HG03196 (cell line): ENCODE data around the gene TRIM44.
"Not testable (repeated sequence)": the region's sequence is repeated elsewhere in the genome, so short reads cannot be mapped to it uniquely, and the experiment has no call there.

Source experiments
- ATAC-seq: cut with Tn5 transposase; IDR thresholded peaks from one replicate; pipeline ENCODE4 v1.9.1; 2021; ENCODE audit not compliant: unreplicated experiment

Gene TRIM44

GRCh38 chr11:35810045-35810645, 147.6 kb downstream of the TRIM44 start:
- no peak for ATAC-seq

DNA sequence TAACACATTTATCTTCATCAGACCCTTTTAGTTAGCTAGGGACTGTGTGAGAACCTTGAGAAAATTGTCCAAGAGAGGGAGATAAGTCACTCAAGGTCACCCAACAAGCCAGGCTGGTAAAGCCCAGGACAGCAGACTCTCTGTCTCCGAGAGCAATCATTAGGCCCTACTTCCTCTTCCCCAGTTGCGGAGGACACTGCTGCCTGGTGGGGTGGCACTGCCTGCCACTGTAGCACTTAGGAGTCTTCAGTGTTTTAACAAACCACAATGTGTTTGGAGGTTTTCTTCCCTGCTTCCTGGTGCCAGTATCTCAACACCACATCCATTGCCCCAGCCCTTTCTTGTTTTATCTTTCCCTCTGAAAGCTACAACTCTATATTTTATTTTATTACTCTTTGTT, 149.2 kb downstream of the TRIM44 start:
- no peak for ATAC-seq

DNA sequence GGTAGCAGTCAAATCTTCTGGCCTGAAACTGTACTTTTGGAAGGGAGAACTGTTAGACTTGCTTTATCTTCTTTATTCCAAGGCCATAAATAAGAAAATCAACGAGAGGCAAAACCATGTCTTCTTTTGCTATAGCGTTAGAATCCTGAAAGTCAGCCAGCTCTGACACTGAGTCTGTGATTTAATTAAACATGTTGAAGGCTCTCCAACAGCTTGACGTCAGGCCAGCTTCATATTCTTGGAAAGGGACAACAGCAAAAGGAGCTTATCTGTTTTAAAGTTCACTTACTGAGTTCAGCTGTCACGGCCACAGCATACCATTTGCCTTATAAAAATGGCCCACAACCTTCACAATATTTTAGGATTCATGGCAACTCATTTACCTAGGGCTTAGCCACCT, 150.3 kb downstream of the TRIM44 start:
- ATAC-seq: no peak

DNA sequence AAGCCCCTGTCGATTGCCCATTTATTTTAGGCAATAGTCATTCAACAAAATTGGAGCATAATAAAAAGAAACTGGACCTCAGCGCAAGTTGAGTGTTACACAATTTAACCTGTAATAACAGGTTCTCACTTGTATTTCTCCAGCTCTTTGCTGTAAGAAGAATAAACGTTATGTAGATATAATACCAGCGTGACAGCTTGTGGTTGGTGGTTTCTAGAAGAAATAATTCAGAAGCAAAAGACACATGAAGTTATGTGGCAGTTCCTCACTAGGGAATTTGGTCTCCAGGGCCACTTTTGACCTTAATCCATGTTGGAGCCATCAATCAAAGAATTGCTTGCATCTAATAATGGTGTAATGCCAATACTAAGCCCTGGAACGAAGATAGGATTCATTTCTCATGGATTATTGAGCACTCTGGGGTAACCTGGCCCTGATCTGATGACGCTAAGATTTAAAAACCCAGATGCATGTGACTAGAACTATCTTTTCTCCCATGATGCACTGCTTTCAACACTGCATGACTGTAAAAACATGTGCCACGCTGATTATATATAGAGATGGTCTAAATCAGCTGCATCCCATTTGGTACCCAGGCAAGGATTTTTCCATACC, 151.6 kb downstream of the TRIM44 start:
- ATAC-seq: no peak

- no peak for ATAC-seq
Observed at GRCh38 chr11:35814720-35815305, 152.2 kb downstream of the TRIM44 start.

DNA sequence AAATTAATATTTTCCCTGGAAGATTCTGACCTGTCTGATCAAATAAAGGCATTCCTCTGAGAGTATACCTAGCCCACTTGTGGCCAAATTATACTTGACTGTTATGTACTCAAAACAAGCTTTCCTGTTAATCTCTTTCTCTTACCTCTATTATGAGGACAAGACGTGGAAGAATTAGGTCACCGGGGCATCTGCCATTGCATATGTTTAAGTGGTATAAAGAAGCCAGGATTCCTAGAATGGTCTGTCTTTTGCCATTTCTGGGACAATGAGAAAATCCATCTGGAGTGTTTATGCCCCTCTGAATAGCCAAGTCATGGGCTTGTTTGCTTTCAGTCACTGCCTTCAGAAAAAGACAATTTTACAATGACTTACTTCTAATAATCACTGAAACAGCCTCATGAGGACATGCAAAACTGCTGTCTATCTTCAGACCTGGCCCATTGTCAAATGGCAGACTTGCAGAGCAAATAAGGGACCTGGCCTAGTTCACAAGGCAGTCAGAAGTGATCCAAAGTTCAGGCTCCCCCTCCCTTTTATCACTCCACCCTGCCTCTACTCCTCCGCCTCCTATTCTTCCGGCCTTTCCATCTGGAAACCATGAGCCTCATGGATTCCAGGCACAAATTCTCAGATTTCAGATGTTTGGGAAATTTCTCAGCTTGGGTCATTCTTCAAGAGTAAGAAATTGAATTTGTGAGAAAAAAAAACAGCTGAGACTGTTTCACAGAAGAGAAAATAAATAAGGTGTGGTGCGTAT, 153.2 kb downstream of the TRIM44 start:
- no peak for ATAC-seq

DNA sequence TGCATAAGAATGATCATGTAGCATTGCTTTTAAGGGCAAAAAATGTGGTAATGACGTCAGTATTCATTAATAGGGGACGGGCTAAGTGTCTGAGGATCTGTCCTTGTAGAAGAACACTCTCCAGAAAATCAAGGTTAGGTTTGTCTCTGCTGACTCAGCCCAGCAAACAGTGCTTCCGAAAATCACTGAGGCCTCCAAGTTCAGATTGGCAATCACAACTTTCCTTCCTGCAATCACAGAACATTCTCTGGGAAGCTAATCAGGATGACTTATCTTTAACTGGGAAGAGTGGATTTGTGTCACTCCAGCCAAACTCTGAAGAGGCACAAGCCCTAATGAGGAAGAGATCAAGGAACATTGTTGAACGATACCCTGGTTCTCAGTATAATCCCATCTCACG, 158.0 kb downstream of the TRIM44 start:
- no peak for ATAC-seq

DNA sequence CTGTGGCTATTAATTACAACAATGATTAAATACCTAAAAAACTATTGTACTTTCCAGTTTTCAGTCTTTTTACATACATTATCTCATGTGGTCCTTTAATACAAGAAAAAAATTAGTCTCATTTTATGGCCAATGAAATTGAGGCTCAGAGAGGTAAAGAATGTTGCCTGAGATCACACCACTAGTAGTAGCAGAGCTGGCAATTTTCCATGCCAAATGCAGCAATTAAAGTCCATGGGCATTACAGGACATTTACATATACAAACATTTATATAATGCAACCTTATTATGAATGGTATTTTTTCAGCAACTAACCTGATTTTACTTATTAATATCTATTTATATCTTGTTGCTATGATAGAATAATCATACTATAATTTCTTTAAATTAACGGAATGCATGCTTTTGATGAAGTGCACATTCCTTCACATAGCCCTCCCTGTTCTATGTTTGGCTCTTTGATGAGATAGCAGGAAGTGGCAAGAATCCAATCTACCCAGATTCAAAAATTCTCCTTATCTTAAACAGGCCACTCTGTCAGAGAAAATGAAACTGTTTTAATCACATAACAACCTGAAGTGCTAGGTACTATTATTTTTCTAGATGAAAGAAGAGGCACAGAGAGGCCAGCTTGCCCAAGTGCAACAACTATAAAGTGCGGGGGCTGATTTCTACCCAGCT, 160.4 kb downstream of the TRIM44 start:
- ATAC-seq: no peak

DNA sequence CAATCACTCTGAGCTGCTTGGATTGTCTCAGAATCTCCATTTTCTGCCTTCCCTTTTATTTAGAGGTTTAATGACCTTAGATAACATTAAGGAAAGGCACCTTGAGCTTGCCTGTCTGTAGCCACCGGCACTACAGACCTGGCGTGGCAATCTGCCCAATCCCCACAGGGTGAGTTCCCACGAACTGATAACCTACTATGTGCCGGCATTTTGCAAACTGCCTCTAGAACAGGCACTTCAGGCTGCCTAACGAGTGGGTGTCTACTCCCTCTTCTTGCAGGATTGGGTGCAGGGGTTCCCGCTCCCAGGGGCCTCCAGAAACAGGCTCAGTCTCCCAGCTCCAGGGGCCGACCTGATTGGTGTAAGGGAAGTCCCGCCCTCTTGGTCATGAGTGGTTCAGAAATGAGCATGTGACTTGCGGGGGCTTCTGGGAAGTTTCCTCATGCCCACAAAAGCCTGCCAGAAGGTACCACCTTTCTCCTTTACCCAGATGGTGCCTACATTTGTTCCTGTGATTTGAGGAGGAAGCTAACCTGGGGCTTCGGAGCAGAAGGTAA, 161.2 kb downstream of the TRIM44 start:
- no peak for ATAC-seq

- no peak for ATAC-seq
Observed at GRCh38 chr11:35825386-35825785, 162.8 kb downstream of the TRIM44 start.

- no peak for ATAC-seq
Observed at GRCh38 chr11:35826006-35826405, 163.4 kb downstream of the TRIM44 start.

DNA sequence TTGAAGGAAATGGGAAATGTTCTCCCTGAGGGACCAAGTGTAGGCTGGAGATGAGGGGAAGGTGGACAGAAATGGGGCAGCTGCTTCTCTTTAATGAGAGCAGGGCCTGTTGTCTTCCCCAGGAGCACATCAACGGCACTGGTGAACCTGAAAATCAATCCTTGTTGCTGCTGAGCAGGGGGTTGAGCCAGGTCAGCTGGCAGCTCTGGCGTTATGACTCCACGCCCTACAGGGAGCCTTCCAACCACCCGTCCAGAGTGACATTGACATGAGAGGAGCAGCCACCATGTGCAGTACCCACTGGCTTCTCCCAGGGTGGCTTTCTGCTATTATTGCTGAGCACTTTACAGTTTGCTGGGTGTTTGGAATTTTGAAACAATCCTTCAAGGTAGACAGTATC, 164.4 kb downstream of the TRIM44 start:
- ATAC-seq: no peak

GRCh38 chr11:35836205-35836604, 173.6 kb downstream of the TRIM44 start:
- no peak for ATAC-seq

DNA sequence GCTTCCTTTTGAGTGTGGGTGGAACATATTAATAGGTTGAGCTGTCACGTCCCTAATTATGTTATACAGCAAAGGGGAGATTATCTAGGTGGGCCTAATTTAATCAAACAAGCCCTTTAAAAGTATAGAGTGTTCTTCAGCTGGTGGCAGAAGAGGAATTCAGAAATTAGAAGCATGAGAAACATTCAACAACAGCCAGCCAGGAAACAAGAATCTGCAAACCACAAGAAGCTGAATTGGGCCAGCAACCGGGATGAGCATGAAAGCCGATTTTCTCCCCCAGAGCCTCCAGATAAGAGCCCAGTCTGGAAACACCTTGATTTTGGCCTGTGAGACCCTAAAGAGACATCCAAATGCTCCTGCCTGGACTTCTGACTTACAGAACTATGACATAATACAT, 175.5 kb downstream of the TRIM44 start:
- ATAC-seq: no peak

- not testable (repeated sequence) for ATAC-seq
Observed at GRCh38 chr11:35838697-35839367, 176.3 kb downstream of the TRIM44 start.

GRCh38 chr11:35839368-35840161, 177.0 kb downstream of the TRIM44 start:
- no peak for ATAC-seq

DNA sequence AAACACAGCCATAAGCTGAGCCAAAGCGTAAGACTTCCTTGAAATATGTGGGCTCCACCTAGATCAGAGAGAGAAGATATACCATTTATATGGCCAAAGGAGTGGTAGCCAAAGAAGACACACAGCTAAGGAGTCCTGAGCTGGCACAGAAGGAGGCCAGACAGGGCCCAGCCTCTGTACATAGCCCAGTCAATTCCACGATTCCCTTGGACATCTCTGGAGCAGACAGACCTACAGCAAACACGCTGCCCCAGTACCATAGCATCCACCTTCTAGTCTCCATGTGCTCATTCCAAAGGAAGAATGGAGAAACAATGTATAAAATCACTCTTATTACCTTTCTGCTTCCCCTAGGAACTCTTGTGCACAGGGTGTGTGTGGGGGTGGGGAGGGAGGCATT, 179.2 kb downstream of the TRIM44 start:
- ATAC-seq: no peak

GRCh38 chr11:35842958-35843357, 180.4 kb downstream of the TRIM44 start:
- no peak for ATAC-seq

DNA sequence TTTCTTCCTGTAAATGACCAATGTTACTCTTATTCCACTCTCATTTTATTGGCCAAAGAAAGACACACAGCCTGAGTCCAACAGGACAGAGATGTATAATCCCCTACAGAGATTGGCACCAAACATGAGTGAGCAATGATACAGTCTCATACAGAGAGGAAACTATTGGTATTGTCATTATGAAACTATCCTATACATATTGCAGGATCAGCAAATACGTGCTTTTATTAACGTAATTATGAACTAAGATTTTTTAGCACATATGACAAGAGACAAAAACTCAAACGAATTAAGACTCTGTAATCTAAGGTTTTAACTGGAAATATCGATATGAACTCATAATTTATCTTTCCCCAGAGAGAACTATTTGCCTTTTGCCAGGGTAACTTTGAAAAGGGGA, 182.0 kb downstream of the TRIM44 start:
- no peak for ATAC-seq

DNA sequence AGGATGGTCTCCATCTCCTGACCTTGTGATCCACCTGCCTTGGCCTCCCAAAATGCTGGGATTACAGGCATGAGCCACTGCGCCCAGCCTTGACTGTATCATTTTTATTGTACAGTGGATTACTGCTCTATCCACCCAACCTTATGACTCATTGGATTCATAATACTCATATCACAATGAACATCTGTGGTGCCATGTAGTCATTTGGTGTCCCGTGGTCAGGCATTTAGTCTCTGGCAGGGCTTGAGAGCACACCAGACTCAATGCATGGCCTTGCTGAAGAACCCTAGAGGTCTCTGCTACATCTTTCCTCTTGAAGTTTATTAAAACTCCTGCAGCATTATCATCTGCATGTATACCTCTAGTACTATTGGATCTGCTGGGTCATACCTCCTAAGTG, 183.3 kb downstream of the TRIM44 start:
- no peak for ATAC-seq
